ENCODE data around the gene CITED1.

DNA sequence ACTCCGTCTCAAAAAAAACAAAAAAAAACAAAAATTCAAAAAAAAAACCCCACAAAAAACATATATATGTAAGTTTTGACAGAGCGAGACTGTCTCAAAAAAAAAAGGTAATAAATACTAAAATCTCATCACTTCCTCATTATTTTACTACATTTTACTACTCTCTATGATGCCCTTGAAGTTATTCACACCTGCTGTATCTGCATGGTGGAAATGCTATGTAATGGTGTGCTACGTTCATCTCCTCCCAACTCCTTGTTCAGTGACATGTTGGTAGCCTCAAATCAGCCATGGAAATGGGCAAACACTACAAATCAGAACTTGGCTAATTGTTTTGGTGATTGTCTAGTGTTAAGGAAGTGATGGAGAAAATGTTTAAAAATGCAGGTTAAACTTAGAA is 40.5 kb downstream of the CITED1 start:
- TF ChIP-seq REST (IDR thresholded peaks at IDR 0.05; ENCODE audit: low read depth) (no peak), SIN3A (IDR thresholded peaks at IDR 0.05; ENCODE audit: low read depth) (no peak), CTCF (IDR thresholded peaks at IDR 0.05 in 2 of 3, conservative IDR thresholded peaks at IDR 0.05 in 1 of 3; ENCODE audit: borderline replicate concordance in 1 of 3, insufficient read depth in 1 of 3, low read depth in 2 of 3, low read length in 2 of 3) (no peak), RAD21 (IDR thresholded peaks at IDR 0.05; ENCODE audit: low read depth) (no peak), POLR2AphosphoS5 (IDR thresholded peaks at IDR 0.05; ENCODE audit: low read depth, low read length) (no peak), EGR1 (IDR thresholded peaks at IDR 0.05; ENCODE audit: low read depth) (no peak), YY1 (IDR thresholded peaks at IDR 0.05; ENCODE audit: extremely low read depth, insufficient replicate concordance, low read depth, low read length) (no peak), POLR2A (IDR thresholded peaks at IDR 0.05; ENCODE audit: borderline replicate concordance, extremely low read depth, insufficient read depth, insufficient read length) (no peak), EZH2phosphoT487 (IDR thresholded peaks at IDR 0.05; ENCODE audit: borderline replicate concordance) (no peak), ZFX (IDR thresholded peaks at IDR 0.05) (no peak)
- TF ChIP-seq, protein P1, sequence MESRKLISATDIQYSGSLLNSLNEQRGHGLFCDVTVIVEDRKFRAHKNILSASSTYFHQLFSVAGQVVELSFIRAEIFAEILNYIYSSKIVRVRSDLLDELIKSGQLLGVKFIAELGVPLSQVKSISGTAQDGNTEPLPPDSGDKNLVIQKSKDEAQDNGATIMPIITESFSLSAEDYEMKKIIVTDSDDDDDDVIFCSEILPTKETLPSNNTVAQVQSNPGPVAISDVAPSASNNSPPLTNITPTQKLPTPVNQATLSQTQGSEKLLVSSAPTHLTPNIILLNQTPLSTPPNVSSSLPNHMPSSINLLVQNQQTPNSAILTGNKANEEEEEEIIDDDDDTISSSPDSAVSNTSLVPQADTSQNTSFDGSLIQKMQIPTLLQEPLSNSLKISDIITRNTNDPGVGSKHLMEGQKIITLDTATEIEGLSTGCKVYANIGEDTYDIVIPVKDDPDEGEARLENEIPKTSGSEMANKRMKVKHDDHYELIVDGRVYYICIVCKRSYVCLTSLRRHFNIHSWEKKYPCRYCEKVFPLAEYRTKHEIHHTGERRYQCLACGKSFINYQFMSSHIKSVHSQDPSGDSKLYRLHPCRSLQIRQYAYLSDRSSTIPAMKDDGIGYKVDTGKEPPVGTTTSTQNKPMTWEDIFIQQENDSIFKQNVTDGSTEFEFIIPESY (IDR thresholded peaks at IDR 0.05; ENCODE audit: extremely low read depth, insufficient replicate concordance, low read length) = no peak
- TF ChIP-seq, protein P2, sequence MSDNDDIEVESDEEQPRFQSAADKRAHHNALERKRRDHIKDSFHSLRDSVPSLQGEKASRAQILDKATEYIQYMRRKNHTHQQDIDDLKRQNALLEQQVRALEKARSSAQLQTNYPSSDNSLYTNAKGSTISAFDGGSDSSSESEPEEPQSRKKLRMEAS (IDR thresholded peaks at IDR 0.05) = no peak
